ENCODE measurements around the gene C2orf68.
A peak's percentile ranks its signal among the peaks of the same experiment; 100 is the strongest.
"Not testable (repeated sequence)": the region's sequence is repeated elsewhere in the genome, so short reads cannot be mapped to it uniquely, and the experiment has no call there.

C2orf68 gene

DNA sequence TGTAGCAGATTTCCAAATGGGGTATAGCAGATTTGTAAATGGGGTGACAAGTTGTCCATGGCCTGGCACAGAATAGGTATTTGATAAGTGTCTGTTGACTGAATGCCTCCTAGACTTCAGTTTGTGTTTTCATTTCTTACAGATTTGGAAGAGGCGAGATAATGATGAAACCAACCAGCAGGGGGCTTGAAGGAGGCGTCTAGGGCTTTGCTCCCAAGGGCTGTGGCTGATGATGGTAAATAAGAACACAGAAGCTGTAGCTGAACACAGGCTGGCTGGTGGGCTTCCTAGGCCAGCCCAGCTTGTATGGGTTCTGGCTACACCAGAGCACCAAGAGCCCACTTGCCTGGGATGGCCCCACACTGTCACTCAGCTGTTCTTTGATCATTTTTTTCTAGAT lies 36.8 kb upstream of the C2orf68 start:
- Mint-ChIP-seq H3K27ac (no peak overlapping the region), H3K4me3 (no peak overlapping the region), H3K4me1 (ENCODE audit: low read depth) (peaks cover 1% of the 10 kb centered on the region), H3K27me3 (ENCODE audit: low read depth) (no peaks in the 10 kb centered on the region), H3K36me3 (ENCODE audit: low read depth) (peaks cover 63% of the 10 kb centered on the region), H3K9me3 (no peaks in the 10 kb centered on the region)
- DNase-seq (ENCODE audit: low spot score): no peak

DNA sequence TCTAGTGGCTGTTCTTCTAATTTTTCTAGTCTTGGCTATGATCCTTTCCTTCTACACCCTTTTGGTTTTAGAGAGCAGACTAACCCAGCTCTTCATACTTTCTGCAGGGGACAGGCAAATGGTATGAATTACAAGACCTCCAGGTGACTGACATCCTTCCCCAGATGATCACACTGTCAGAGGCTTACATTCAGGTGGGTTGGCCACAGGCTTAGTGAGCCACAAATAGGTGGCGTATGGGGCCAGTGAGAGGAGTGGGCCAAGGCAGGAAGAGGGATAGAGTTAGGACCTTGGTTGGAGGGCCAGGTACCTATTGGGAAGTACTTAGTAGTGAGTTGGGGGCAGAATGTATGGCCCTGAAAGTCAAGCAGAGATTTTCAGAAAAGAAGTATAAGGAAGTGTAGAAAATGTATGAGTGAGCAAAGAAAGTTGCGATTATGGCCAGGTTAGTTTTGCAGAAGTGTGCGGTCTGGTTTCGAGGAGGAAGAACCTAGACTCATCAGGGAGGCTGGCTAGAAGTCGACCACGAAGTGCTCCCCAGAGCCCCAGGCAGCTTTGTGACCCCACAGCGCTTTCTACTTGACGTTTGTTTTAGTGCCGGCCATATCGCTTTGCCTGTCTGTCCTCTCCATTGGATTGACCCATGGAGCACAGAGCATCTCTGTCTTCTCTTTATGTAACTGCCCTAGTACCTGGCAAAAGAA lies 36.1 kb upstream of the C2orf68 start:
- Mint-ChIP-seq H3K27ac (no peak overlapping the region), H3K4me1 (ENCODE audit: low read depth) (peaks cover 2% of the 10 kb centered on the region), H3K9me3 (no peaks in the 10 kb centered on the region), H3K27me3 (ENCODE audit: low read depth) (no peaks in the 10 kb centered on the region), H3K4me3 (no peak overlapping the region), H3K36me3 (ENCODE audit: low read depth) (peaks cover 63% of the 10 kb centered on the region)
- DNase-seq (ENCODE audit: low spot score): no peak

DNA sequence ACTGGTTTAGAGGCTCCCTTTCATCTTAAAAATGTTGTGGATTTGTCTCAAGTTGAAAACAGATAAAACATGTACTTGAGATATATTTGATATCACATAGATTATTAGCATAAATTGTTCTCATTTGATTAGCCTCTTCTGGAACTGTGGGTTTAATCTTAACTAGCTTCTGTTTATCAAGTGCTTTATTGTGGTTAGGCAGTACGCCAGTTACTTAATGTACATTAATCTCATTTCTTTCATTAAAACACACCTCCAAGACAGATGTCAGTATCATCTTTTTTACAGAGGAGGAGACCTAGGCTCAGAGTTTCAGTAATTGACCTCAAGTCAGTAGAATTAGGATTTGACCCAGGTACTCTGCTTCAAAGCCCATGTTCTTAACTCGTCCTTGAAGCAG lies 34.3 kb upstream of the C2orf68 start:
- Mint-ChIP-seq H3K27me3 (ENCODE audit: low read depth) (no peaks in the 10 kb centered on the region), H3K36me3 (ENCODE audit: low read depth) (peaks cover 70% of the 10 kb centered on the region), H3K4me1 (ENCODE audit: low read depth) (peaks cover 14% of the 10 kb centered on the region), H3K27ac (no peak overlapping the region), H3K9me3 (no peaks in the 10 kb centered on the region), H3K4me3 (no peak overlapping the region)
- no peak for DNase-seq (ENCODE audit: low spot score)

DNA sequence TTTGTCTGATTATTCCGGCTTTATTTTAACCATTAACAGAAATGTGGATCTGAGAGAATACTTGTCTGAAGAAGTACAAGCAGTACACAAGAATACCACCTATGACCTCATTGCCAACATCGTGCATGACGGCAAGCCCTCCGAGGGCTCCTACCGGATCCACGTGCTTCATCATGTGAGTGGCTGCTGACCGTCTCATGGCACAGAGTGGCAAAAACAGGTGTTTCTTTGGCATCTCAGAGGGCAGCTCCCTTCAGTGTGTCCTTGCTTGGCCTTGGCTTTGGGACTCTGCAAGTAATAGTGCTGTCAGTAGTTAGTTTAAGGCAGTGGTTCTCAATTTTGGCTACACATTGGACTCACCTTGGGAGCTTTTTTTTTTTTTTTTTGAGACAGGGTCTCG lies 33.0 kb upstream of the C2orf68 start:
- peaks cover 14% of the 10 kb centered on the region for H3K4me1 Mint-ChIP-seq (ENCODE audit: low read depth)
- no peak overlapping the region for H3K4me3 Mint-ChIP-seq
- H3K36me3 Mint-ChIP-seq (ENCODE audit: low read depth): peaks cover 74% of the 10 kb centered on the region
- H3K27ac Mint-ChIP-seq: no peak overlapping the region
- DNase-seq (ENCODE audit: low spot score): no peak
- no peaks in the 10 kb centered on the region for H3K9me3 Mint-ChIP-seq
- no peaks in the 10 kb centered on the region for H3K27me3 Mint-ChIP-seq (ENCODE audit: low read depth)

DNA sequence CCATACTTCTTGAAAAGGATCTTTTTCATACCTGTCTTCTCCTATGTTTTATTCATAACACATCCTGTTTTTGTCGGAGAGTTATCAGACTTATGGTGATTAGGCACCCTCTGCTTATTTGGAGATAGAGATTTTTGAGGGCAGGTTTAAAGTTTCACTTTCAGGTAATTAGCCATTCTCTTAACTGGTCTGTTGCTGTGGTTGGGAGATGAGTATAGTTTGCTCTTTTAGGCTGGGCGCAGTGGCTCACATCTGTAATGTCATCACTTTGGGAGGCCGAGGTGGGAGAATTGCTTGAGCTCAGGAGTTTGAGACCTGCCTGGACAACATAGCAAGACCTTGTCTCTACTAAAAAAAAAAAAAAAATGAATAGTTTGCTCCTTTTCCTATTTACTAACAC lies 30.9 kb upstream of the C2orf68 start:
- Mint-ChIP-seq H3K4me3 (no peak overlapping the region), H3K9me3 (no peaks in the 10 kb centered on the region), H3K4me1 (ENCODE audit: low read depth) (peaks cover 13% of the 10 kb centered on the region), H3K36me3 (ENCODE audit: low read depth) (peaks cover 65% of the 10 kb centered on the region), H3K27ac (peak overlapping the region; percentile 65), H3K27me3 (ENCODE audit: low read depth) (no peaks in the 10 kb centered on the region)
- DNase-seq (ENCODE audit: low spot score): no peak

DNA sequence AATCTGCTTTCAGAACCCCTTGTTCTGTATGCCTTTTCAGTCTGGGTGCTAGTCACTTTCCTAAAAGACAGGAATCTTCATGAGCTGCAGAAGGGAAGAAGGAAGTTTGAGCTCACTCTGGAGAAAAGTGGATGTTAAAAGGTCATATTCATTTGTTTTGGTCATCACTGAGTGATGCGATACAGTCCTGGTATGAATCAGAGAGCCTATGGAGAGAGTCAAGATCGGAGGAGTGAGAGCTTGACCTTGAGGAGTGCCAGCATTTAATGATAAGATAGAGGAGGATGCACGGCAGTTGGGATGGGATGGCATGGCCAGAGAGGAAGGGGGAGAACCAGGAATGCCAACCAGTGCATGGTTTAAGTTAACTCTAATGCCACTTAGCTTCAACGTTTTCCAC lies 23.8 kb upstream of the C2orf68 start:
- no peaks in the 10 kb centered on the region for H3K9me3 Mint-ChIP-seq
- H3K27ac Mint-ChIP-seq: no peak overlapping the region
- H3K36me3 Mint-ChIP-seq (ENCODE audit: low read depth): peaks cover 62% of the 10 kb centered on the region
- peaks cover 6% of the 10 kb centered on the region for H3K4me1 Mint-ChIP-seq (ENCODE audit: low read depth)
- no peak overlapping the region for H3K4me3 Mint-ChIP-seq
- no peak for DNase-seq (ENCODE audit: low spot score)
- no peaks in the 10 kb centered on the region for H3K27me3 Mint-ChIP-seq (ENCODE audit: low read depth)

DNA sequence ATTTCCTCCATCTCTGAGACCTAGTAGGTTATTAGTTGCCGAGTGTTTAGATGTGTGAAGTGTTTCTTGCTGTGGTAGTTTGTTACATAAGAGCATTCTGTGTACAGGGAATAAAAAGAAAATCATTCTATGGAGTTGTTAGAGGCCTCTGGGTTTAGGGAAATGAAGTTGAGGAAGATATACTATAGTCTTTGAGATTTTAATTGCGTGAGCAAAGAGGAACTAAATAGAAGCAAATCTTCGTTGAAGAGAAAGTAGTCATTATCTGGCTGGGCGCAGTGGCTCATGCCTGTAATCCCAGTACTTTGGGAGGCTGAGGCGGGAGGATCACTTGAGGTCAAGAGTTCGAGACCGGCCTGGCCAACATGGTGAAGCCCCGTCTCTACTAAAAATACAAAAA lies 23.1 kb upstream of the C2orf68 start:
- H3K4me3 Mint-ChIP-seq: no peak overlapping the region
- peaks cover 6% of the 10 kb centered on the region for H3K4me1 Mint-ChIP-seq (ENCODE audit: low read depth)
- H3K9me3 Mint-ChIP-seq: no peaks in the 10 kb centered on the region
- no peaks in the 10 kb centered on the region for H3K27me3 Mint-ChIP-seq (ENCODE audit: low read depth)
- H3K36me3 Mint-ChIP-seq (ENCODE audit: low read depth): peaks cover 65% of the 10 kb centered on the region
- H3K27ac Mint-ChIP-seq: no peak overlapping the region
- DNase-seq (ENCODE audit: low spot score): no peak

DNA sequence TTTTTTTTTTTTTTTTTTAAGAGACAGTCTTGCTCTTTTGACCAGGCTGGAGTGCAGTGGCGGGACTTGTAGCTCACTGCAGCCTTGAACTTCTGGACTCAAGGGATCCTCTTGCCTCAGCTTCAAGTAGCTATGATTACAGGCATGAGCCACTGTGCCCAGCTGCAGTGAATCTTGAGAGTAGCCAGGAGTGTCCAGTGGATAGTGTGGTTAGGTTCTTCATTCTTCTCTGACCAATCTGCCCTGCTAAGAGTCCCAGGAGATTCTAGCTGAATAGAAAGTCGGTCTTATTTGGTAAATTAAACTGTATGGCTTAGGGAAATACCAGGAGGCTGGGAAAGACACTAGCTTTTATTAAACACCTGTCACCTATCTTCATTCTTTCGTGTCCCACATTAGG lies 19.4 kb upstream of the C2orf68 start:
- H3K4me1 Mint-ChIP-seq (ENCODE audit: low read depth): peaks cover 10% of the 10 kb centered on the region
- DNase-seq (ENCODE audit: low spot score): no peak
- H3K4me3 Mint-ChIP-seq: no peak overlapping the region
- H3K36me3 Mint-ChIP-seq (ENCODE audit: low read depth): peaks cover 61% of the 10 kb centered on the region
- no peak overlapping the region for H3K27ac Mint-ChIP-seq
- no peaks in the 10 kb centered on the region for H3K9me3 Mint-ChIP-seq
- H3K27me3 Mint-ChIP-seq (ENCODE audit: low read depth): no peaks in the 10 kb centered on the region

DNA sequence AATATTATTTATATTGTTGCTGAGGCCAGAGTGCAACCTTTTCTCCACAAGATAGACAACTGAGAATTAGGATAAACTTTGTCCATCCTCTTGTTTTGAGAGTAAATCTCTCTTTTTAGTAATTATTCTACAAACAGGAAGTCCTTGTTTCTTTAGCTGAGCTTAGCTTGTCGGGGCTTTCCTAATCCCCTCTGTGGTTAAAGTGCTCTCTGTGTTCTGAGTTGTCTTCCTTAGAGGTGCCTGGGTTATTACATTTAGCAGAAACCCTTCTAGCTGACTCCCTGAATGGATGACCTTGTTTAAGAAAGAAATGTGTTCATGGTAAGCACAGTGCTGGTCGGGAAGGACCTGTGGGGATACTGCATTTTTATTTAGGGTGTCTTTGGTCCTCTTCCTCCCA lies 16.8 kb upstream of the C2orf68 start:
- no peak overlapping the region for H3K4me3 Mint-ChIP-seq
- H3K36me3 Mint-ChIP-seq (ENCODE audit: low read depth): peaks cover 66% of the 10 kb centered on the region
- no peak overlapping the region for H3K27ac Mint-ChIP-seq

DNA sequence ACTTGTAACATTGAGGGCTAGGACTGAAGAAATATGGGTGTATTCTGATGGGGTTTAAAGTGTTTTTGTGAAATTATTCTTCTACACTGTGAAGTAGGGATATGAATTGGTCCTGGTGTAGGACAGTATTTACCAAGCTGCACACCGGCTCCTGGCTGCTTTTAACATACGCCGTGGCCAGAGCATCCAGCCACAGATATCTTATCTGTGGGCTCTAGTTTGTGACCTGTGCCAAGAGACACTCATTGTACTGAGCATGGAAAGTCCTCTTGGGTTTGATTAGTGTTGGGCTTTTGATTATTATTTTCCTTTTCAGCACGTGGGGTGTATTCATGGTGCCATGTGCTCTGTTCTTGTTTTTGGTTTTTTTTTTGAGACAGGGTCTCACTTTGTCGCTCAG lies 12.1 kb upstream of the C2orf68 start:
- H3K27ac Mint-ChIP-seq: no peak overlapping the region
- H3K4me1 Mint-ChIP-seq (ENCODE audit: low read depth): peaks cover 11% of the 10 kb centered on the region
- H3K27me3 Mint-ChIP-seq (ENCODE audit: low read depth): no peaks in the 10 kb centered on the region
- no peak overlapping the region for H3K4me3 Mint-ChIP-seq
- no peaks in the 10 kb centered on the region for H3K9me3 Mint-ChIP-seq
- DNase-seq (ENCODE audit: low spot score): no peak
- peaks cover 59% of the 10 kb centered on the region for H3K36me3 Mint-ChIP-seq (ENCODE audit: low read depth)

More for the DNA sequence above, 16.8 kb upstream of the C2orf68 start:
- Mint-ChIP-seq H3K4me1 (ENCODE audit: low read depth) (peaks cover 9% of the 10 kb centered on the region), H3K9me3 (no peaks in the 10 kb centered on the region), H3K27me3 (ENCODE audit: low read depth) (no peaks in the 10 kb centered on the region)
- no peak for DNase-seq (ENCODE audit: low spot score)

DNA sequence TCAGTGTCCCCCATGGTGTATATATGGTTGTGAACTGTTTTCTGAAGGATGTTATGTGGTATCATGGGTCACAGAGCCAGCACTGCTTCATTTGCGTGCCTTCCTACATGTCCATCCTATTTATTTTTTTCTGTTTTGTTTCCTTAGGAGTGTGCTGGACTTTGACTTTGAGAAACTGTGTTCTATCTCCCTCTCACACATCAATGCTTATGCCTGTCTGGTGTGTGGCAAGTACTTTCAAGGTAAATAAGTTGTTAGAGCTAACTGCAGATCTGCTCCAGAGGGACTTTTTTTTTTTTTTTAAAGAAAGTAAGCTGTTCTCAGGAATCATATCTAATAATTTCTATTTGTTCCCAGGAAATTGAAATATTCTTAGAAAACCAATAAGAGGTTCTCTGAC lies 9.5 kb upstream of the C2orf68 start:
- Mint-ChIP-seq H3K27ac (no peak overlapping the region), H3K36me3 (ENCODE audit: low read depth) (peaks cover 56% of the 10 kb centered on the region), H3K4me1 (ENCODE audit: low read depth) (peaks cover 12% of the 10 kb centered on the region), H3K4me3 (no peak overlapping the region), H3K9me3 (no peaks in the 10 kb centered on the region), H3K27me3 (ENCODE audit: low read depth) (no peaks in the 10 kb centered on the region)
- DNase-seq (ENCODE audit: low spot score): no peak

DNA sequence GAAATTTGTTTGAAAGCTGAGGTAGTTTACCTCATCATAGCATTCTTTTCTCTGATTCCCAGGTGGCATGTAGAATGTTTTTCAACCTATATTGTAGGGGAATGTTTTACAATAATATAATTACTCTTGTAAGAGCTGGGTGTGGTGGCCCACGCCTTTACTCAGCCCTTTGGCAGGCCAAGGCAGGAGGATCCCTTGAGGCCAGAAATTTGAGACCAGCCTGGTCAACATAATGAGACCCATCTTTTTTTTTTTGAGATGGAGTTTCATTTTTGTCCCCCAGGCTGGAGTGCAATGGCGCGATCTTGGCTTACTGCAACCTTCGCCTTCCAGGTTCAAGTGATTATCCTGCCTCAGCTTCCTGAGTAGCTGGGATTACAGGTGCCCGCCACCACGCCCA lies 7.8 kb upstream of the C2orf68 start:
- Mint-ChIP-seq H3K27me3 (ENCODE audit: low read depth) (no peaks in the 10 kb centered on the region), H3K4me1 (ENCODE audit: low read depth) (peaks cover 12% of the 10 kb centered on the region), H3K27ac (no peak overlapping the region), H3K4me3 (no peak overlapping the region), H3K36me3 (ENCODE audit: low read depth) (peaks cover 45% of the 10 kb centered on the region), H3K9me3 (no peaks in the 10 kb centered on the region)
- no peak for DNase-seq (ENCODE audit: low spot score)

DNA sequence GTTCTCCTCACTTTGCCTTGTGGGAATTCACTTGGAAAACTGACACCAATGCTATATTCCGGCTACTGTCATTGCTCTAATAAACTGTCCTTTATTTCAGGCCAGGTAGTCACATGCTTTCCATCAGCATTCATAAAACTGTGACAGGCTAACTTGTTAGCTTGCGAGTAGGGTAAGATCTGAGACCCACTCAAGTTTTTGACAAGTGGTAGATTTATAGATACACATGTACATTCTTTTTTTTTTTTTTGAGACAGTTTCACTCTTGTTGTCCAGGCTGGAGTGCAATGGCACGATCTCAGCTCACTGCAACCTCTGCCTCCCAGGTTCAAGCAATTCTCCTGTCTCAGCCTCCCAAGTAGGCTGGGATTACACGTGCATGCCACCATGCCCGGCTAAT lies 5.9 kb upstream of the C2orf68 start:
- H3K27me3 Mint-ChIP-seq (ENCODE audit: low read depth); H3K27ac Mint-ChIP-seq; H3K9me3 Mint-ChIP-seq; DNase-seq (ENCODE audit: low spot score): not testable (repeated sequence)
- Mint-ChIP-seq H3K4me3 (peak overlapping the region; percentile 95), H3K36me3 (ENCODE audit: low read depth) (peaks cover 29% of the 10 kb centered on the region), H3K4me1 (ENCODE audit: low read depth) (peaks cover 10% of the 10 kb centered on the region)

DNA sequence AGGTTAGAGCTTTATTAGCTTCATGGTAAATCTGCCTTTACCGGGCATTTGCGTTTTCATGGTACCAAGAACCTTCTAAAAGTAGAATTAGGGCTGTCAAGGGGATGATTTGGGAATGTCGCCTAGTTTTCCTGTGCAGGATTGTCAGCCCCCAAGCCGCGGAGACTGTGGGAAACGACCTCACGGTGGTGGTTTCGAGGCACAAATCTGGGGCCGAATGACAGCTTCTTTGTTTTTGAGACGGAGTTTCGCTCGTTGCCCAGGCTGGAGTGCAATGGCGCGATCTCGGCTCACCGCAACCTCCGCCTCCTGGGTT lies 3.5 kb upstream of the C2orf68 start:
- Mint-ChIP-seq H3K4me3 (peak overlapping the region; percentile 95), H3K36me3 (ENCODE audit: low read depth) (peaks cover 21% of the 10 kb centered on the region), H3K9me3 (no peaks in the 10 kb centered on the region)

DNA sequence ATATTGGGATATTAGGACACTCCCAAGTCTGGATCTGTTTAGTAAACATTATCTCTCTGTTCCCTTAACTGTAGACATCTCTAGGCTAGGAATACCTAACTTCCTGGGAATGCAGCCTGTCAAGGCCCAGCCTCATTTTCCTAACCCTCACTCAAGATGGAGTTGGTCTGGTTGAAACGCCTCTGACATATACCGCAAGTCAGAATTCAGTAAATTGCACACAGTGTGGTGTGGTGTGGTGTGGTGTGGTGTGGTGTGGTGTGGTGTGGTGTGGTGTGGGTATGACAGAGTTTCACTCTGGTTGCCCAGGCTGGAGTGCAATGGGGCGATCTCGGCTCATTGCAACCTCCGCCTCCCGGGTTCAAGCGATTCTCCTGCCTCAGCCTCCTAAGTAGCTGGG lies 2.9 kb upstream of the C2orf68 start:
- H3K27me3 Mint-ChIP-seq (ENCODE audit: low read depth); H3K4me3 Mint-ChIP-seq; H3K27ac Mint-ChIP-seq; DNase-seq (ENCODE audit: low spot score); H3K9me3 Mint-ChIP-seq: not testable (repeated sequence)
- peaks cover 25% of the 10 kb centered on the region for H3K36me3 Mint-ChIP-seq (ENCODE audit: low read depth)
- peaks cover 18% of the 10 kb centered on the region for H3K4me1 Mint-ChIP-seq (ENCODE audit: low read depth)

More for the DNA sequence above, 3.5 kb upstream of the C2orf68 start:
- H3K4me1 Mint-ChIP-seq (ENCODE audit: low read depth): peaks cover 15% of the 10 kb centered on the region
- no peaks in the 10 kb centered on the region for H3K27me3 Mint-ChIP-seq (ENCODE audit: low read depth)
- DNase-seq (ENCODE audit: low spot score): no peak
- H3K27ac Mint-ChIP-seq: no peak overlapping the region
